Measurements from ENCODE around the gene TMIE. TPM values are rescaled to one million over a fixed set of nuclear protein-coding genes. Genes with fewer than 3 reads are reported as not detected.
A peak's percentile ranks its signal among the peaks of the same experiment; 100 is the strongest.

TMIE gene
- total and polyA plus RNA-seq, 2 experiments from 2014 or later, result 0.53 to 0.63 TPM

DNA sequence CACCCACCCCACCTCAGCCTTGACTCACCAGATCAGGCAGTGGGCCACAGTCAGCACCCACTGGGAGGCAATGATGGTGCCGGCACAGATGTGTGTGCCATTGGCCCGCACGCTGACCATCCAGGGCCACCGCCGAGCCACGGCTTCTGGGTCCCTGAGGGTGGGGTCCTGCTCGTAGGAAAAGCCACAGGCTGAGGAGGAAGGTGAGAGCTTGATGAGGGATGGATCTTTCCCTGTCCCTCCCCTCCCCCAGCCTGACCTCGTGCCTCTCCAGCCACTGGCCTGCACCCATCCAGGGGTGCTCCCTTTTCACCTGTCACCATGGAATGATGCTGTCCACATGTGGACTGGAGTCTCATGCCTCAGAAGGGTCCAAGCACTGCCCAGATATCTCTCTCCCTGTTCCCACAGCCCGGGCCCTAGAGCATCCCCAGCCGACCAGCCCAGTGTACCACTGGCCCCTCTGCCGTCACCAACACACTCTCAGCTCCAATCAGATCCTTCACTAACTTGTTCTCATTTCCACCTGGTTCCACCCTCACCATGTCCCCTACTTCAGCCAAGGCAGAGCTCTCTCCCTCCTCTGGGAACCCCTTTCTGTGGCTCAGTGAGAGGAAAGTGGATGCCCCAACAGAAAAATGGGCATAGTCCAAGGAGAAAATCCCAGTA is 14.4 kb downstream of the TMIE start:
- Histone ChIP-seq H3K27ac (no peak overlapping the region), H3K4me3 (no peak overlapping the region), H3K36me3 (no peaks in the 10 kb centered on the region), H3K27me3 (no peaks in the 10 kb centered on the region), H3K4me1 (ENCODE audit: low read depth) (peaks cover 9% of the 10 kb centered on the region), H3K9me3 (ENCODE audit: low read depth) (no peaks in the 10 kb centered on the region)
- no peak for DNase-seq (ENCODE audit: low read depth in 1 of 2, low spot score in 1 of 2)
- TF ChIP-seq, protein P1, sequence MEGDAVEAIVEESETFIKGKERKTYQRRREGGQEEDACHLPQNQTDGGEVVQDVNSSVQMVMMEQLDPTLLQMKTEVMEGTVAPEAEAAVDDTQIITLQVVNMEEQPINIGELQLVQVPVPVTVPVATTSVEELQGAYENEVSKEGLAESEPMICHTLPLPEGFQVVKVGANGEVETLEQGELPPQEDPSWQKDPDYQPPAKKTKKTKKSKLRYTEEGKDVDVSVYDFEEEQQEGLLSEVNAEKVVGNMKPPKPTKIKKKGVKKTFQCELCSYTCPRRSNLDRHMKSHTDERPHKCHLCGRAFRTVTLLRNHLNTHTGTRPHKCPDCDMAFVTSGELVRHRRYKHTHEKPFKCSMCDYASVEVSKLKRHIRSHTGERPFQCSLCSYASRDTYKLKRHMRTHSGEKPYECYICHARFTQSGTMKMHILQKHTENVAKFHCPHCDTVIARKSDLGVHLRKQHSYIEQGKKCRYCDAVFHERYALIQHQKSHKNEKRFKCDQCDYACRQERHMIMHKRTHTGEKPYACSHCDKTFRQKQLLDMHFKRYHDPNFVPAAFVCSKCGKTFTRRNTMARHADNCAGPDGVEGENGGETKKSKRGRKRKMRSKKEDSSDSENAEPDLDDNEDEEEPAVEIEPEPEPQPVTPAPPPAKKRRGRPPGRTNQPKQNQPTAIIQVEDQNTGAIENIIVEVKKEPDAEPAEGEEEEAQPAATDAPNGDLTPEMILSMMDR (IDR thresholded peaks at IDR 0.05; ENCODE audit: low read depth, low read length), result no peak

DNA sequence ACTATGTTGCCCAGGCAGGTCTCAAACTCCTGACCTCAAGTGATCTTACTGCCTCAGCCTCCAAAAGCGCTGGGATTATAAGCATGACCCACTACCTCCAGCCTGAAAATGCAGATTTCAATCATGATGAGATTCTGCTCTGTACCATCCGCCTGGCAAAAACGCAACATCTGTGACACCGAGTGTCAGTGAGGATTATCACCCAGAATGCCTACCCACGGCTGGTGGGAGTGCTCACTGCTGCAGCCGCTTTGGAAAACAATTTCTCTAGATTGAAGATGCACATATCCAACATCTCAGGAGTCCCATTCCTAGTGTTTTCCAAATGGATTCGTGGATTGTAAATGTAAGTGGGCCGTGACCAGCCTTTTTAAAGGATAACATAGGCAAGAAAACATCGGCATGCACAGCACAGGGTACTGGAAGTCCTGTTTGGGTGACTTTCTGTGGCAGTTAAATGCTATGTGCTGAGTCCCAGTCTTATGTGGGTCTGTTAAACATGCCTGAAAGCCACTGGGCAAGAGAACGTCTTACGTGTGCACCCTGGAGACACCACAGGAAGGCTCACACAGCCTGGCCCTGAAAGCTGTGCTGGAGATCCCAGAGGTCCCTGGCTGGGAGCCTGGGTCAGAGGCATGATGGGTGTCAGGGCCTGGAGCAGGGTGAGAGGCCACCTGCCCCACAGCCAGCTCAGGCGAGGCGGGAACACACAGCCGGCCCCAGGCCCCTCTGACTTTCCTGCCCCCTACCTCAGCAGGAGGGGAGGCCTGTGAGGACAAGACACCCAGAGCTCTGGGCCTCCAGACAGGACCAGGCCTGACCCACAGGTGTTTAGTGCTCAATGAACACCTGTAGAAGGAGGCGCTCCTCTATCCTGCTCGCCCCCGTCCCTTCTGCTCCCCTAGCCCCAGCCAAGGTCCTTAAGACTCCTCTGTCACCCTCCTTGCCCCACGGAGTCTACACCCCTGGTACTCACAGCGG is 15.6 kb downstream of the TMIE start:
- Histone ChIP-seq H3K27me3 (no peaks in the 10 kb centered on the region), H3K4me3 (no peak overlapping the region), H3K9me3 (ENCODE audit: low read depth) (no peaks in the 10 kb centered on the region), H3K27ac (no peak overlapping the region), H3K36me3 (no peaks in the 10 kb centered on the region), H3K4me1 (ENCODE audit: low read depth) (peaks cover 1% of the 10 kb centered on the region)
- DNase-seq (ENCODE audit: low read depth in 1 of 2, low spot score in 1 of 2), result no peak
- TF ChIP-seq, protein P1 (IDR thresholded peaks at IDR 0.05; ENCODE audit: low read depth, low read length), result no peak

DNA sequence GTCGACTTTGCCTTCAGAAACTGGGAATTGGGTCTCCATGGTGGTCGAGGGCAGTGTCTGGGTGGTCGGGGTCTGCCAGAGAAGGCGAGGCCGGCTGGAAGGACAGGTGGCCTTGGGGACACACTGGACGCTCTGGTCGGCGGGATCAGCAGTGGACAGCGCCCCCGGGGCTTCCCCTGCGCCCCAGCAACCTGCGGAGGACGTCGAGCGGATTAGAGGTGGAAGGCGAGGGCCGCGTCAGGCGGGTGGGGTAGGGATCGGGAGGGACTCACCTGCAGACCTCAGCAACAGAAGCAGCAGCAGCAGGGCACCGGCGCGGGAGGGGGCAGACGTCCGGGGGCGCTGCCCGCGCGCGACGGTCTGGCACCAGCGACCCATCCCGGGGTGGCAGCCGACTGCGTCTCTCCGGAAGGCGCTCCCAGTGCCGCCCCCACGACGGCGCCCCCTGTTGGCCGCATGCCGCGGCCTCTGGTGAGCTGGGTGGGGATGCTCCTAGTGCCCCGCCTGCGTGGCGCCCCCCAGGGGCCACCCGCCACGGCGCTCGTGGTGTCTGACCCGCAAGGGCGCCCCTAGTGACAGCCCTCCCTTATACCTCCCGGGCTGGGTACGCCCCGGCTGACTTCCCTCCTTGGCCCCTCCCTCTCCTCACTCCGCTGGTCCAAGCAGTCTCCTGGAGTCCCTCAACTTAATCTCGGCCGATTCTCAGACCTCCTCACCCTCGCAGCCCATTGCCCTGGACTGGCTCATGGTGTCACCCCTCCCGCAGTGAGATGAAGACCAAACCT is 16.4 kb downstream of the TMIE start, which contains the start of gene PRSS50:
Gene PRSS50 (minus strand): TSS at position 423 of the 785 bp plus-strand sequence. CDS start 45 bp downstream, at position 378.
- peak in 1 of 2 donors; percentile 16 for DNase-seq (ENCODE audit: low read depth in 1 of 2, low spot score in 1 of 2)
- no peaks in the 10 kb centered on the region for H3K4me1 ChIP-seq (ENCODE audit: low read depth)
- no peak within 1 kb of the TSS for H3K27ac ChIP-seq
- H3K36me3 ChIP-seq, result no peaks in the 10 kb centered on the region
- H3K4me3 ChIP-seq, result no peak within 1 kb of the TSS
- TF ChIP-seq, protein P1 (IDR thresholded peaks at IDR 0.05; ENCODE audit: low read depth, low read length), result peak; percentile 51
- no peaks in the 10 kb centered on the region for H3K9me3 ChIP-seq (ENCODE audit: low read depth)
- H3K27me3 ChIP-seq, result no peaks in the 10 kb centered on the region

DNA sequence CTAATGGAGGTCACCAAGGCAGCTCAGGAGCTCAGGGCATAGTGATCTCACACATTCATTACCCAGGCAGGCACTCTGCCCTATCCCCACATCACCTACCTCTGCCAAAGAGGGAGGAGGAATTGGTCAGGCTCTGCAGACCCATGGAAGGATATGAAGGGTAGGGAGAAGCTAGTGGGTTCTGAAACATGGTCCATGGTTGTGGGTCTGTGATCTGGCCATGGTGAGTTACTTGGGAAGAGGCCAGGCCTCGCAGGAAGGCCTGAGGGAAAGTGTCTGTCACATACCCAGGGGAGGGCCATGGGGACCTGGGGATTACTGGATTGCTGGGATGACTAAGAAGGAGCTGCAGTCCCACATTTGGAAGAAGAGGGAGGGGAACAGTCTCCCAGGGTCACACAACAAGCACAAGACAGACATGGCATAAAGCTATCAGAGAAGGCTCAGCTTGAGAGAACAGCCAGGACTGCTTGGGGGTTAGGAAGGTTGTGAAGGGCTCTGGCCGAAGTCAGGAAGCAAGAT is 17.9 kb downstream of the TMIE start:
- no peak for DNase-seq (ENCODE audit: low read depth in 1 of 2, low spot score in 1 of 2)
- TF ChIP-seq, protein P1 (IDR thresholded peaks at IDR 0.05; ENCODE audit: low read depth, low read length), result no peak
- H3K4me1 ChIP-seq (ENCODE audit: low read depth), result no peaks in the 10 kb centered on the region

DNA sequence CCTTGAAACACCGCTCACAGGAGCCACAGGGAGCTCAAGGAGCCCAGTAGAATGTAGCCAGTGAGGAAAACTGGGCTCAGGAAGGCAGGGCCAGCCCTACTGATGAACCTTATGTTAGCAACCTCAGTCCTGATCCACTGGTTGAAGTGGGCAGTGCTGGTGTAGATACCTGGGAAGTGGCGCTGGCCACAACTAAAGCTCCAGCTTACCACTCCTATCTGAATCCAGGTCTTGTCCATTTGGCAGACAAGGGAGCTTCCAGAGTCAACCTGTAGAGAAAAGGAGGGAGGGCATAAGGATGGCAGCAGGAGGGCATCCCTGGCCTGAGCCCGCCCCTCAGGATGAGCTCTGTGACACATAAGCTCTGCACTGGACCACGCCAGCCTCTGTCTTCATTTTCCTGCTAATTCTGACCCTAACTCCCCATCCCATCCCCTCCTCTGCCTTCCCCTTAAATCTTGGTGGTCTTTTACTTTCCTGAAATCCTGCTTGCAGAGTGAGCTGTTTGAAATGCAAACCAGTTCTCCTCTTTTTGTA is 18.6 kb downstream of the TMIE start:
- no peaks in the 10 kb centered on the region for H3K36me3 ChIP-seq
- TF ChIP-seq, protein P1 (IDR thresholded peaks at IDR 0.05; ENCODE audit: low read depth, low read length), result no peak
- no peaks in the 10 kb centered on the region for H3K4me1 ChIP-seq (ENCODE audit: low read depth)
- no peaks in the 10 kb centered on the region for H3K9me3 ChIP-seq (ENCODE audit: low read depth)
- no peak overlapping the region for H3K27ac ChIP-seq
- H3K4me3 ChIP-seq, result no peak overlapping the region
- H3K27me3 ChIP-seq, result no peaks in the 10 kb centered on the region
- DNase-seq (ENCODE audit: low read depth in 1 of 2, low spot score in 1 of 2), result no peak

More for the DNA sequence above, 17.9 kb downstream of the TMIE start:
- Histone ChIP-seq H3K36me3 (no peaks in the 10 kb centered on the region), H3K4me3 (no peak overlapping the region), H3K27me3 (no peaks in the 10 kb centered on the region), H3K9me3 (ENCODE audit: low read depth) (no peaks in the 10 kb centered on the region), H3K27ac (no peak overlapping the region)
